HG02884 (cell line): ENCODE data around the gene CACNA2D2.

Experiments
- ATAC-seq: cut with Tn5 transposase; IDR thresholded peaks from one replicate; pipeline ENCODE4 v1.9.1; 2021; ENCODE audit warnings: mild to moderate bottlenecking, moderate library complexity; ENCODE audit not compliant: unreplicated experiment

Gene CACNA2D2

DNA sequence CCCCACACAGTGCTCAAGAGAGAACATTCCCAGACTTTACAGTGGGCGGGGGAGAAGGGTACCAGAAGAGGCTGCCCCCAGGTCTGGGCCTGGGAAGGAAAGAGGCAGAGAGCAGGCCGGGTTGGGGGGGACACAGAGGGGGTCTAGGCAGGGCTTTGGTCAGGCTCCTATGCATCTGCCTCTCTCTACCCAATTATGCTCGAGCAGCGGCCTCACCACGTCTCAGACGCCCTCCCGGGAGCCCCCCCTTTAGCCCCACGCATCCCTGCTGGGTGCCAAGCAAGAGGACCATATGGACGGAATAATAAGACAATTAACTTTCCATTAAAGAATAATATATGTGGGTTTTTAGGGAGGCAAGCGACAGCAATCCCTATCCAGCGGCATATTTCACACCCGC, 32.8 kb downstream of the CACNA2D2 start:
- no peak for ATAC-seq

DNA sequence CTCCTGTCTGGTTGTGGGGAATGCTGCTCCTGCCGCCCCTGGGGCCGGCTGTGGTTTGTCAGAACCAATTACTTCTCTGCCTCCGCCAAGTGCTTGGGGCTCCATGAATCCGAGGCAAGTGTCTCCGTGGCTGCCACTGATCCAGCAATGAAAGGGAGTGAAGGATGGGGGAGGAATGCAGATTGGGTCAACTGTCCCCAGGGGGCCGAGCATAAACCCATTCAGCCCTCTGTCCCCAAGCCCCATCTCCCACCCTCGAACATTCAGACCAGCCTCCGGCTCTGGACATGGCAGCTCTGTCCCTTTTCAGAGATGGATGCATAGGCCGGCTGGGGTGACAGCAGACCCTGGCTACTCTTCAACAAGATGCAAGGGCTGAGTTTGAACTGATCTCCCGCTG, 35.5 kb downstream of the CACNA2D2 start:
- no peak for ATAC-seq

DNA sequence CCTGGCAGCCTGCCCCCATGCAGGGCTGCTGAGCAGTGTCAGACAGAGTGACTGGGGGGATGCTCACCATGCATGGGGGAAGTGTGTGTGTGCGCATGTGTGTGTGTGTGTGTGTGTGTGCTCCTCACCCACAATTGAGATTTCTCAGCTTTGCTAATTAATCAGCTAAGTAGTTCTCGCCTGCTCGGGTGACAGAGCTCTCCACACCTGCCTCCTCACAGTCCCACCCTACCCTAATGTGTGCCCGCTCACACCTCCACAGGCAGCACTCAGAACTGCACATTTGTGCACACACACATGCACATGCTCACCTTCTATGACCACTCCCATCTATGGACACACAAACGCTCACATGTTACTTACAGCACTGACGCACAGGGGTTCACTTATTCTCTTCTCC, 37.3 kb downstream of the CACNA2D2 start:
- no peak for ATAC-seq

DNA sequence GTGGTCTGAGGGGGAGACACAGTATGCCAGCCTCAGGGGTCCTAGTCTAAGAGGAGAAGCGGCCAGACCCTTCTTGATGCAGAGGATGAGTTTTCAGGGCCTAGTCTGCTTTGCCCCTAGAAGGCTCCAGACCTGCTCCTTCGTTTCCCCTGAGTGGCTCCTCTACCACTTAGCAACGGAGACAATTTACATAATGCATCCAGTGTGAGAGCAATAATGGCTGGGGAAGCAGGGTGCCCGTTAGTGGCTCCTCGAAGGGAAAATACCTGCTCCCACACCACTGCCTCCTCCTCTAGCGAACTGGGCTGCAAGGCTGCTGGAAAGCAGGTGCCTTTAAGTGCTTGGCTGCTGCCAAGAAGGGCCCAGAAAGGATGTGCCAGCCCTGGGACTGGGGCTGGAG, 38.9 kb downstream of the CACNA2D2 start:
- no peak for ATAC-seq

DNA sequence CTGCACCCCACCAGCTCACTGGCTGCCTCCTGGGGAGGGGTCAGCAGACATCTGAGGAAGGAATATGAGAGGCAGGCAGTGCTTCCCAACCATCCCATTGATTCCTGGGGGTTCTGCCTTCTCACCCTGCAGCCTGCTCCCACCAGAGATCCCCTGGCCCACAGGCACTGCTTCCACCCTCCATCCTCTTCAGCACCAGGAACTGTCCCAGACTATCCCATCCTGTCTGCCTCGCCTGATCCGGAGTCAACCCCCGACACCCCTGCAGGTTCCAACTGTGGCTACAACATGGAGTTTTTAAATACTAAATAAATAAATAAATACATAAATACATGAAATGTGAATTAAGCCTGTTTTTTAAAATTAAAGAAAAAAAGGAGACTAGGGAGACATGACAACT, 43.6 kb downstream of the CACNA2D2 start:
- ATAC-seq = no peak

DNA sequence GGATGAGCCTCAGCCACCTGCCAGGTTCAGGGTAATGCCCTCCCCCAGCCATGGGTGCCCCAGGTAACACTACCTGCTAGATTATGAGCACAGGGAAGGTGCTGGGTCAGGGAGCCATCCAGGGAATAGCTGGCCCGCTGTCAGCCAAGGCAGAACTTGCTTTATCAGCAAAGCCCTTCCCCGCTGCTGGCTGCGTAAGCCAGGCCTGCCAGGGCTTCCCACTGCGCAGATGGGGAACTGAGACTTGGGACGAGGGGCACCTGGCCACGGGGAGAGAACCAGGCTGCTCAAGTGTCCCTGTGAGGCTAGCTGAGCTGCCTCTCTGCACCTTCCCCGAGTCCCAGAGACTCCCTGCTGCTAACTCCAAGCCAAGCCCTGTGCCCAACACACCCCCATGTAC, 45.4 kb downstream of the CACNA2D2 start:
- no peak for ATAC-seq

DNA sequence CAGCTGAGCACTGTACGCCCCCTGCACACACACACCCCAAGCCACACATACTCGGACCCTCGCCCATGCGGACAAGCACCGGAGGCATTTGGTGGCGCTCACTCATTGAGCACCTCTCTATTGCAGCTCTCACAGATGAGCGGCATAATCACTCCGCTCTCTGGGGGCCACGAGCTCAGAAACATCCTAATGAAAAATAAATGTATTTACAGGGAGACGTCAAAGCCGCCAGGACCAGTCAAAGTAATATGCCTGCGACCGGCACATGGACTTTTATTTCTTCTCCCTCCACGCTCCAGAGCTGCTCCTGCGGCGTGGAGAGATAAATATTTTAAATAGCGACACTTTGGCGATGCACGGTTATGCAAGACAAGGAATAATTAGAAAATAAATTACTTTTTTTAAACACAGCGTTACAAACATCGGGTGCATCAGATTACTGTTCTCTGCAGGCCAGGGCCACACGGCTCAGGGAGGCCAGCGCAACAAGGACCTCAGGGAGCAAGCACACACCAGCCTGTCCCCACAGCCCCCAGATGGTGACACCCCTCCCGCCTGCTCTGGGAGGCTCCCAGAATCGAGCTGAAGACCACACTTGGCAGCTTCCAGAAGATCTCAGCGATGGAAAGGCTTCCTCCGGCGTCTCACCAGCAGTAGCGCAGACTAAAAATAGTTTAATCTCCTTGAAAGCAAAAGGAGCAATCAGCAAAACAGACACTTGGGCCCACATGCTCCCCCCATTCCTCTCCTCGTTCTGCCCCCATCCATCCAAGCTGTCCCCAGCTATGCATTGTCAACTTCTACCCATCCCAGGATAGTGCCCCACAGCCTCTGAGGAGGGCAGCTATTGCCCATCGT, 48.0 kb downstream of the CACNA2D2 start:
- no peak for ATAC-seq

DNA sequence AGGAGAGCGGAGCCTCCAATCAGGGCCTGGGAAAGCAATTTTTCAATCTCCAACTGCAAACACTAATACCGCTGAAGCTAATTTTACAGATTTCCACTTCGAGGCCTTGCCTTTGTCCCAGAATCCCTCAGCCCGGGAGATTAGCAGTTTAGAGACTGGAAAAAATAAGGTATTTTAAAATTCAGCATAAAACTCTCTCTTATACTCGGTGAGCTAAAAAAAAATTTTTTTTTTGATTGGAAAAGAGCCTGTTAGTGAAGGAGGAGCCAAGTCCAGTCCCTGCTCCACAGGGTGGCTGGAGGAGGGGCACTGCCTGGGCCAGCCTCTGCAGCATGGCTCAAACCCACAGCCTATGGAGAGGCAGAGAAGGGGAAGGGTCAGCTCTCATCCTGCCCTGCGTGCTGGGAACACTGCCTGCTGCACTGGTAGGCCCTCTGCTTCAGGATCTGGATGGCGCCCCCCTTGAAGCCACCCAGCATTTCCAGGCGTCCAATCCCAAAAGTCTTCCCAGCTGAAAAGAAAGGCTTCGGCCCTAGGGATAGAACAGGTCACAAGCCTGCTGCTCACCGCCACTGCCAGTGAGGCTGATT, 48.9 kb downstream of the CACNA2D2 start:
- no peak for ATAC-seq

DNA sequence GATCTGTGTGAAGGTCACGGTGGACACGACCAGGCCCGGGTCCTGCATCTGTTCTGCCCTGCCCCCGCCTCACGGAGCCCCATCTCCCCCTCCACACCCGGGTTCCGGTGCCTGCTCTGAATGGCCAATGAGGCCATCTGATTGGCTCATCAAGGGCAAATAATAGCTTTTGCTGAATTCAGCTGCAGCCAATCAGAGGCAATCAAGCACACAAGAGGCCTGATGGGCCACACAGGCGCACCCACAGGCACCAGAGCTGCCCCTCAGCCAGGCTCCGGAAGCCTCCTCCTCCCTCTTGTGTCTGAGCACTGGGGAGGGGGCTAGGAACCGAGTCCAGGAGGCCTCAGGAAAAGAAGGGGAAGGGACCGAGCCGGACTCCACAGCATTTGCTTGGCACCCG, 49.5 kb downstream of the CACNA2D2 start:
- no peak for ATAC-seq

DNA sequence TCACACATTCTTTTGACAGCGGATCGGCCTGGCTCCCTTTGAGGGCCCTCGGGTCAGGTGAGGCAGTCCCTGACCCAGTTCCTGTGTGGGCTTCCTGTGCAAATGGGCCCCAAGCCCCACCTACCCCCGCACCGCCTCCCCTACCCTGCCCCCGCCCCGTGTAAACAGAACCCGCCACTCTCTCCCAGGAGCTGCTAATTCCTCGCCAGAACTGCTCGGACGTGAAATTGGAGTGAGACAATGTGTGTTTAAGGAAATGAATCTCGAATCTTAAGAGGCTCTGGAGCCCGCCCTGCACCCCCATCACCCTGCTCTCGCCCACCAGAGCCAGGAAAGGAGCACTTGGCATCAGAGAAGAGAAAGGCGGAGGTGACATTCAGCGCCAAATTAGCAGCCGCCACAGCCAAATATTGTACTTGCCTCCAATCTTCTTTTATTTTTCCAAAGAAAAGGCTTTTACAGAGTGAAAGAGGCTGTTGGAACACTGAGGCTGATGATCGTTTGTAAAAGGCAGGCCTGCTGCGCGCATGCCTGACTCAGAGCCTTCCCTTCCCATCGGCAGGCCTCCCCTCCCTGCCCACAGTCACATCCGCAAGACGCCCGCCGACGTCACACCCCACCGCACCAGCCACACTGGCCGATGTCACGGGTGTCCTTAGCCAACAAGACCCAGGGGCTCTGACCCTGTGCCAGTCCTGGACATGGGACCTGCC, 53.1 kb downstream of the CACNA2D2 start:
- ATAC-seq = no peak

DNA sequence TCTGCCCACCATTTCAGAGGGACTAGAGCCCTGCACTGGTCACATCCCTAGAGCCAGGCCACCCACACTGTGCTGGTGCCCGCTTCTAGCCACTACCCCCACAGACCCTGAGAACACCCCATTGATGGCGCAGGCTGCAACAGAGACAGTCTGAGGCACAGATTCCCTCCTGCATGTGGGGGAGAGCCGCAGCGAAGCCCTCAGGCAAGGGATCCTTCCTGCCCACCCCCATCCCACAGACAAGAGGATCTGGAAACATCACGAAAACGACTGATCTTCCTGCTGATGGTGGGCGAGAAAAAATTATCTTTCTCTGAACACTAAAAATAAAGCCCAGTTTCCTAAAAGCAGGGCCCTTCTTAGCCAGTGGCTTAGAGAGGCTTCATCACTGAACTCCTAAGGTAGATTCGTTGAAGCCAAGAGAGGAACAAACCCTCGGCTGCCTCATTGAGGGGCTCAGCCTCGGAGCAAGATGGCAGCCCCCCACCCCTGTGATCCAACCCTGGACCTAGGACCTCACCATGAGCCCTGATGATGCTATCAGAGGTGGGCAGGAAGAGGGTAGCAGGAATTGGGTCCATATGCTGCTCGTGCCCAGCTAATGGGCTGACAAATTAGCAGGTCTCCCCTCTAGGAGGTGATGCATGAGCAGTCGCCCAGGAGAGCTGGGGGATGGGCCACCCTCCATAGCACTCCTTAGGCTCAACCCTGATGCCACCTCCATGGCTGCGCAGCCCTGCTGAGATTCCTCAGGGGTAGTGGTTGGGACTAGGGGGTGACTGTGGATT, 54.5 kb downstream of the CACNA2D2 start:
- ATAC-seq = no peak

DNA sequence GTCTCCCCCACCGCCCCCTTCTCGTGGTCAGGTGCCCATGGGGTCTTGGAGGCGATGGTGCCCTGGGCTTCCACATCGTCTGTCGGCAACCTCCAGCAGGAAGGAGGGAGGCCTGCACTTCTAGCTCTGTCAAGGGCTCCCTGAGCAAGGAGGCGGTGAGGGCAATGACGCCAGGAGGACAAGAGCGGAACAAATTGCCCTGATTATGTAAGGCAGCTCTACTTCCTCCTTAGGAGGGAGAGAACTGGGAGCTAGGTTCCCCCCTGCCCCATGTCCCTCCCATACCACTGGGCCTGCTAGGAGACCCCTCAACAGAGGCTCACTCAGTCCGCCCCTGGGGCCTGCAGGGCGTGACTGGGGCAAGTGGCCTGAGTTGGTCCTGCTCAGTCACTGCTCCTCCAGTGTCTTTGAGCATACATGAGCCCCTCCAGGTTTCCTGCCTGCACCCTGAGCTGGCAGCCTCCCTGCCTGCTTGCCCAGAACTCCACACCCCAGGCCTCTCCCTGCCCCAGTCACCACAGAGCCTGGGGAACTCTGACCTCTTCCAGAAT, 56.1 kb downstream of the CACNA2D2 start:
- no peak for ATAC-seq

DNA sequence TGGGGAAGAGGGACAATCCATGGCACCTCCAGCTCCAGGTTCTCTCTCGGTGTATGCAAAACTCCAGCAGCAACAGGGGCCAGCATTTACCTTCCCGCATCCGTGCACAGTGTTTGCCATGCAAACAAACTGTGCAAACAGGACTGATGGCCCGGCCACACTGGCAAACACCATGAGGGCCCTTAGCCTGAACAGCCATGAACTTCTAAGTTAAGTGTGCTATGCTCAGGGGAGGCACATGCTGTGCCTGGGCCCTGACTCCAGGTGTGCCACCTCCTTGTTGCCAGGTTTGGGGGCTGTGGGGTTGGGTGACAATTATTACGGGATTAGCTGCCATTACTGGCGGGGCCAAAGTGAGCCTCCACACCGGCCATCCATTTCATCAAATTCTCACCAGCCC, 57.5 kb downstream of the CACNA2D2 start:
- ATAC-seq = no peak

DNA sequence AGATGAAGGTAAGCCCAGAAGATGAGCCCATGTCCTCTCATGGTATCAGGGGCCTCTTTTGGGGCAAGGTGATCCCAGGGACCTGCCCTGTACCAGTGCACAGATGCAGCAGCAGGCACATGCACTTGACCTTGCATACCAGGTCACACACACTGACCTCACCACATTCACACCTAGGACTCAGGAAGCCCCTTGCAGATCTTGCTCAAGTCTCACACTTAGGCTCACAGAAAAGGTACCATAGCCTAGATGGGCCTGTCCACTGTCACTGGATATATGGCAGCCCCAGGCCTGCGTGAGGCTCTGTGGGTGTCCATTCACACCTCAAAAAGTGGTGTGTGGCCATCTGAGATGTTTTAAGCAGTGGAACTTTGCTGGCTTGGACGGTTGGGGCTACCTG, 58.7 kb downstream of the CACNA2D2 start:
- no peak for ATAC-seq

DNA sequence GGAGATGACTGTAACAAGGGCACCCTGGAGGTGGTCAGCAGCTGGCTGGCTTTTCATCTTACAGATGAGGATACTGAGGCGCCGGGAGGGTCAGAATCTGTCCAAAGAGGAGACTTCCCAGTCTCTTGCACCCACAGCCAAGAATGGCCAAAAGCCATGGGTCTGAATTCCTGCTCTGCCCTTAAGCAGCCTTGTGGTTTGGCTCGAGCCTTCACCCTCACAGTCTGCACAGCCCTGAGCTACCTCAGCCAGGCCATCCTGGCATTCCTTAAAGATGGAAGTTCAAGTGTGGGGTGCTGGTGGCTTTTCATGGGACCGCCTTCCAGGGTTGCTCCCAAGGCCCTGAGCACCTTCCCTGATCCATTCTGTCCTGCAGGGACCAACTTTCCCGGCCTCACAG, 59.2 kb downstream of the CACNA2D2 start:
- ATAC-seq = no peak

DNA sequence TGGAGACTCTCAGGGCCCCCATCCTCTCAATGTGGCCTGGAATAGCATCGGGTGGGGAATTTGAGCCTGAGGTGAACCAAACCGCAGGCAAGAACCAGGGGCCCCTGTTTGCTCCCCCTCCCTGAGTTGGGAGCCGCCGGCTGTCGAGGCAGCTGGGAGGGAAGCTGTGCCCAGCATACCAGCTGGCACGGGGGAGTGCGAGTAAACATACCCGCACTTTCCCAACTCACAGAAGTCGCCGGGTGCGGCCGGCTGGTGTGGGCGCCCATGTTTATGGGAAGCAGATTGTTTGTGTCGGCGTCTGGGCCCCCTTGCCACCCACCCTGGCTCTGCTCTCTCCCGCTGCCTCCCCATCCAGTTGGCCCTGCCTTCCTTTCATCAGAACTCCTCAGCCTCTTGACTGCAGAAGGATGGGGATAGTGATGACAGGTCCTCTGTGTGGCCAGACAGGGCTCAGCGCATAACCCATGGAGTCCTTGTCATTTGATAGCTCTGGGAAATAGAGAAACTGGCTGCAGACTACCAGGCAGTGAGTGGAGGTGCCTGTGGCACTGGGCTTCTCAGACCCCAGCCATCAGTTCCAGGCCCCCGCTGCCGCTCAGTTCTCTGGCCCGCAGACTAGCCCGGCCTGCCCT, 60.4 kb downstream of the CACNA2D2 start:
- ATAC-seq = no peak

DNA sequence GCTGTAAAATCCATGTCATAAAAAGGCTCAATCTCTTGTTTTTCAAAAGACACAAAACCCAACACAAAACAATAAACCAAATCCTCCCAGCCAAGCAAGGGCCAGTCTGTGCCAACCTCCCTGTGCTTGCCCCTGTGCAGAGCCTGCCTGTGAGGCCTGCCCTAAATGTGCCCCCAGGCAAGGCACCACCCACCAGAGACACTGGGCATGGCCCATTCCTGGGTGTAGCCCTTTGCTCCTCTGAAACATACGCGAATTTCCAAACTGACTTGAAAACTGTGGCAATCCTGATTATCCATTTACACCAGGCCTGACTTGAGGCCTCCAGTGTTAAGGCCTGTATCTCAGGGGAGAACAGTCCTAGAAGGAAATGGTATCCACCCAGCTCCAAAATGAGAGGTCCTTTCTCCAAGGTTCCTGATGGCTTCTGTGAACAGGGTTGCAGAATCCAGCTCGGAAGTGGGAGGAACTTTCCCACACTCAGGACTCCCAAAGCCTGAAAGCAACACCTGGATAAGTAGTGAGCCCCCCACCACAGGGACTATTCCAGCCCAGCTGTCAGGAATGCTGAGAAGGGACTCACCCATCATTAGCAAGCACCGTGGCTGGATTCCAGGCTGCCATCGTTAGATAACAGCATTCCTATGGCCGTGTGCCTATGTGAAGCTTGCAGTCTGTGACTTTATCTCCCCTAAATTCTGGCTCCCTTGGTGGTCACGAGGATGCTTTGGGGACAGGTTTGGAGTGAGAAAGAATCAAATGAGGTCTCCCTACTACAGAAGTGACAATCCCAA, 61.8 kb downstream of the CACNA2D2 start:
- ATAC-seq = no peak

DNA sequence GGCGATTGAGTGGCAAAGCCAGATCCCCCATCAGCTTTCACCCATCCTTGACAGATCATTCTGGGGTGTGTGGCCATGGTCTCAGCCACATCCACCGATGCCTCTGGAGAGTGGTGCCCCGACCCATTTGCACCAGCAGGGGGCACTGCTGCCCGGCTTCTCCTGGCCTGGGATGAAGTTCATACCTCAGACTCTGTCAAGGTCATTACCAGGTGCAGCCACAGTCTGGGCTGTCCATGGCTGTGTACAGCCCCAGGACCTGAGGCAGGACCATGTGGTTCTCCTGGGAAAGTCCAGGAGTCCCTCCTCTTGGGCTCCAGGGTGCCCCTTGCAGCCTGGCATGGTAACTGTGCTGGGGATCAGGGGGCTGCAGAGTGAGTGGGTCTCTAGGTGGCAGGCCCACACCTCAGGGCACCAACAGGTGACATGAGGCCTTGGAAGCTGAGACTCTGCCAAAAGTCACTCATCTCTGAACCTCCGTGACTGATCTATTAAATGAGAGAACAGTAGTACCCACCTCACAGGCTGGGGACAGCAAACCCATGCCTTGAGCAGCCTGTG, 67.2 kb downstream of the CACNA2D2 start:
- ATAC-seq = no peak

DNA sequence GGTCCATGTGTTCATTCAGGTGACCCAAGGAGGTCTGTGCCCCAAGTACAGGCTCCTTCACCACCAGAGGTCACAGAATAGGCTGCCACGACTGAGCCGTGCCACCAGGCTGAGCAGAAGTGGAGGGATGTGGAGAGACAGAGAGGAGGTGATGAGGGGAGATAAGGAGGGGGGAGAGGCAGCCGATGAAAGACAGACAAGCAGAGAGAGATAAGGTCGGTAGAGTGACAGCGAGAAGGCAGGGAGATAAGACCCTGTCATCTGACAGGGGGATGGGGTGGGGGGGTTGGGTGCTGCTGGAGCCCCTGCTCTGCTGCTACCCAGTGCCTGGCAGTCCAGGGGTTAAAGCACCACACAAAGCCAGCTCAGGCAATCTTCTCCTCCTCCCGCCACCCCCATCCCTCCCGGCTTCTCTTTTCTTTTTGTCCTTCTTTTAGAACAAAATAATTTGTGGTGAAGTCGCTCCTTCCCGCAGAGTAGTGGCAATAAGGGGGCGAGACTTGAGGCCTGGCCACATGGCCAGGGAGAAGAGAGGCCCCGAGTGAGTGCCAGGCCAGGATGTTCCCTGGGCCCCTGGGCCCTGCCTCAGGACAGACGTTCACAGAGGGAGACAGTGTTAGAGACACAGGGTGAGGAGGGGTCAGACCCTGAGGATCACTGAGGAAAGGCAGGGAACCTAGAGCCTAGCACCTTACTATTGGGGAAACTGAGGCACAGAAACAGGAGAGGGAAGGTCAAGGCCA, 67.9 kb downstream of the CACNA2D2 start:
- no peak for ATAC-seq
